Upper lobe of left lung (tissue), 6 donors: Measurements from ENCODE around the gene LPCAT1. TPM values are rescaled to one million over a fixed set of nuclear protein-coding genes. Genes with fewer than 3 reads are reported as not detected.
A peak's percentile ranks its signal among the peaks of the same experiment; 100 is the strongest.

ENCODE experiments used
- ATAC-seq, 2 donors: fragments of 200-7000 bp; cut with Tn5 transposase; one replicate each; pipeline ENCODE4 v1.9.1; 2022; ENCODE audit warnings: mild to moderate bottlenecking in 2 of 2, moderate library complexity in 2 of 2; ENCODE audit not compliant: low FRiP score in 2 of 2
- DNase-seq, 2 donors: peaks; one replicate each; pipeline ENCODE4 v3.0.0-alpha.2; 2019 to 2020
- H3K27ac ChIP-seq, 4 donors: fragments of 200-600 bp; sonication (generic); one replicate each; pipeline ENCODE4 v1.5.1; 2016 to 2019
- H3K27me3 ChIP-seq, 4 donors: fragments of 200-600 bp; sonication (generic); one replicate each; pipeline ENCODE4 v1.5.1; 2017 to 2019
- H3K36me3 ChIP-seq, 4 donors: fragments of 200-600 bp; sonication (generic); one replicate each; pipeline ENCODE4 v1.5.1; 2016 to 2019
- H3K4me1 ChIP-seq, 4 donors: fragments of 200-600 bp; sonication (generic); one replicate each; pipeline ENCODE4 v1.5.1; 2018 to 2019
- H3K4me3 ChIP-seq, 4 donors: fragments of 200-600 bp; sonication (generic); one replicate each; pipeline ENCODE4 v1.5.1; 2017 to 2019; ENCODE audit warnings: mild to moderate bottlenecking in 2 of 4, moderate library complexity in 1 of 4
- H3K9me3 ChIP-seq, 4 donors: fragments of 200-600 bp; sonication (generic); one replicate each; pipeline ENCODE4 v1.5.1; 2018 to 2019
- CTCF ChIP-seq, 6 experiments: fragments of 450-650 bp in 4 of 6; fragments of 200-600 bp in 2 of 6; sonication (generic) in 2 of 6; IDR thresholded peaks; one replicate each; pipeline ENCODE4 v1.5.1; 2016 to 2019; ENCODE audit warnings: antibody characterized with exemption in 6 of 6
- EP300 ChIP-seq, 4 donors: sonication (generic); formaldehyde crosslinking; IDR thresholded peaks; one replicate each; pipeline ENCODE4 v1.5.1; 2017; ENCODE audit warnings: antibody characterized with exemption in 4 of 4, control low read depth in 2 of 4
- POLR2A ChIP-seq, 4 donors: fragments of 450-650 bp; IDR thresholded peaks; one replicate each; pipeline ENCODE4 v1.5.1; 2016 to 2017; ENCODE audit warnings: antibody characterized with exemption in 4 of 4, mild to moderate bottlenecking in 2 of 4
- POLR2AphosphoS5 ChIP-seq, 2 donors: sonication (generic); formaldehyde crosslinking; IDR thresholded peaks; one replicate each; pipeline ENCODE4 v1.5.1; 2017; ENCODE audit warnings: antibody characterized with exemption in 2 of 2
- WGBS, 2 donors: methylation state at CpG; one replicate each; pipeline ENCODE4 v1.1.5; 2017 to 2018; 5-methylcytosine and 5-hydroxymethylcytosine counted together
- total RNA-seq, 6 donors: library from RNA; depleted of rRNA in 4 of 6; stranded (reverse); fragments of >200 nt in 4 of 6; gene quantifications; one replicate each; pipeline versions ENCODE4 v1.1.0 to v1.2.1, GENCODE V29; 2016 to 2021
- donor health status: DM: no; HTN: no; CAD: no; lungs with moderate emphysema.
- donor health status: DM: no; HTN: yes; CAD: no; lungs with severe emphysema.

Gene LPCAT1
- total RNA-seq, 6 donors from 2014 or later, result 403 to 922 (median 538) TPM

GRCh38 chr5:1480217-1480616, 43.5 kb downstream of the LPCAT1 start:
- H3K27ac ChIP-seq, result peak overlapping the region; percentile 70 to 86 (median 80)
- TF ChIP-seq POLR2A (IDR thresholded peaks at IDR 0.05), result peak in 1 of 4 donors; percentile 53
- peak in 1 of 6 experiments; percentile 25 for TF ChIP-seq CTCF (IDR thresholded peaks at IDR 0.05)
- TF ChIP-seq POLR2AphosphoS5 (IDR thresholded peaks at IDR 0.05), result peak; percentile 43 to 75
- TF ChIP-seq EP300 (IDR thresholded peaks at IDR 0.05), result peak in 3 of 4 donors; percentile 6 to 58 (median 36)
- H3K9me3 ChIP-seq, result no peaks in the 10 kb centered on the region
- peak; percentile 72 to 83 for DNase-seq
- H3K27me3 ChIP-seq, result no peaks in the 10 kb centered on the region
- H3K4me1 ChIP-seq, result peaks cover 0 to 6% (median 5%) of the 10 kb centered on the region in 4 donors
- H3K36me3 ChIP-seq, result peaks cover 21 to 88% (median 55%) of the 10 kb centered on the region in 4 donors
- H3K4me3 ChIP-seq, result peak overlapping the region in 1 of 4 donors; percentile 22
- peak; percentile 19 to 78 for ATAC-seq
- 72 to 73% methylated on average over 10 to 14 of the region's 14 CpGs for WGBS, 2 donors

GRCh38 chr5:1479581-1480188, 44.1 kb downstream of the LPCAT1 start:
- 48 to 55% methylated on average over 18 to 21 of the region's 21 CpGs for WGBS, 2 donors
- peak in 1 of 2 donors; percentile 61 for ATAC-seq
- Histone ChIP-seq H3K4me1 (peaks cover 0 to 6% (median 5%) of the 10 kb centered on the region in 4 donors), H3K27ac (peak overlapping the region; percentile 70 to 86 (median 80)), H3K36me3 (peaks cover 21 to 88% (median 56%) of the 10 kb centered on the region in 4 donors), H3K27me3 (no peaks in the 10 kb centered on the region), H3K9me3 (no peaks in the 10 kb centered on the region), H3K4me3 (peak overlapping the region in 1 of 4 donors; percentile 22)
- TF ChIP-seq CTCF (IDR thresholded peaks at IDR 0.05) (peak; percentile 41 to 77 (median 70)), POLR2A (IDR thresholded peaks at IDR 0.05) (peak in 1 of 4 donors; percentile 40), EP300 (IDR thresholded peaks at IDR 0.05) (peak in 2 of 4 donors; percentile 33 to 62), POLR2AphosphoS5 (IDR thresholded peaks at IDR 0.05) (peak in 1 of 2 donors; percentile 65)
- peak; percentile 66 to 85 for DNase-seq

- 95 to 96% methylated on average over 6 to 7 of the region's 7 CpGs for WGBS, 2 donors
- no peaks in the 10 kb centered on the region for H3K27me3 ChIP-seq
- peaks cover 26 to 88% (median 59%) of the 10 kb centered on the region in 4 donors for H3K36me3 ChIP-seq
- ATAC-seq (no peak), DNase-seq (no peak)
- TF ChIP-seq POLR2AphosphoS5 (IDR thresholded peaks at IDR 0.05) (no peak), EP300 (IDR thresholded peaks at IDR 0.05) (no peak), POLR2A (IDR thresholded peaks at IDR 0.05) (no peak), CTCF (IDR thresholded peaks at IDR 0.05) (no peak)
- H3K4me3 ChIP-seq, result no peak overlapping the region
- peak overlapping the region; percentile 70 to 86 (median 80) for H3K27ac ChIP-seq
- peaks cover 0 to 6% (median 5%) of the 10 kb centered on the region in 4 donors for H3K4me1 ChIP-seq
- no peaks in the 10 kb centered on the region for H3K9me3 ChIP-seq
Observed at GRCh38 chr5:1479066-1479465, 44.7 kb downstream of the LPCAT1 start.

- DNase-seq (no peak), ATAC-seq (no peak)
- H3K9me3 ChIP-seq, result no peaks in the 10 kb centered on the region
- no peaks in the 10 kb centered on the region for H3K27me3 ChIP-seq
- TF ChIP-seq EP300 (IDR thresholded peaks at IDR 0.05) (peak in 1 of 4 donors; percentile 18), POLR2A (IDR thresholded peaks at IDR 0.05) (no peak)
- no peak overlapping the region for H3K4me3 ChIP-seq
- H3K4me1 ChIP-seq, result peaks cover 0 to 6% (median 5%) of the 10 kb centered on the region in 4 donors
- H3K36me3 ChIP-seq, result peaks cover 28 to 89% (median 61%) of the 10 kb centered on the region in 4 donors
- peak overlapping the region; percentile 70 to 86 (median 80) for H3K27ac ChIP-seq
- 76 to 90% methylated on average over 11 to 13 of the region's 13 CpGs for WGBS, 2 donors
Observed at GRCh38 chr5:1478271-1479035, 45.3 kb downstream of the LPCAT1 start.

- Histone ChIP-seq H3K4me1 (peaks cover 0 to 6% (median 5%) of the 10 kb centered on the region in 4 donors), H3K4me3 (no peak overlapping the region), H3K36me3 (peaks cover 34 to 93% (median 67%) of the 10 kb centered on the region in 4 donors), H3K27me3 (no peaks in the 10 kb centered on the region), H3K27ac (peak overlapping the region; percentile 54 to 86 (median 78)), H3K9me3 (no peaks in the 10 kb centered on the region)
- ATAC-seq, result peak; percentile 58 to 74
- DNase-seq, result peak in 1 of 2 donors; percentile 86
- TF ChIP-seq POLR2A (IDR thresholded peaks at IDR 0.05), result peak in 1 of 4 donors; percentile 49
- TF ChIP-seq EP300 (IDR thresholded peaks at IDR 0.05), result peak in 2 of 4 donors; percentile 55 to 76
- TF ChIP-seq CTCF (IDR thresholded peaks at IDR 0.05), result no peak
- TF ChIP-seq POLR2AphosphoS5 (IDR thresholded peaks at IDR 0.05), result peak; percentile 49 to 70
- 78 to 85% methylated on average over 16 of the region's 16 CpGs for WGBS, 2 donors
Observed at GRCh38 chr5:1477341-1477740, 46.4 kb downstream of the LPCAT1 start.
